WTC11 (cell line): ENCODE results near the gene HMGN4.

Source experiments
- ESRRA ChIP-seq: sonication (generic); formaldehyde crosslinking; IDR thresholded peaks from 2 replicates; pipeline ENCODE4 v1.8.1; 2022; ENCODE audit warnings: mild to moderate bottlenecking, missing genetic modification reagents, borderline replicate concordance
- KAT7 ChIP-seq: sonication (generic); formaldehyde crosslinking; IDR thresholded peaks from 2 replicates; pipeline ENCODE4 v1.8.1; 2023; ENCODE audit warnings: missing genetic modification reagents, mild to moderate bottlenecking, borderline replicate concordance
- MYBL2 ChIP-seq: sonication (generic); formaldehyde crosslinking; IDR thresholded peaks from 2 replicates; pipeline ENCODE4 v1.8.1; 2023; ENCODE audit warnings: mild to moderate bottlenecking, moderate library complexity, missing genetic modification reagents
- NR3C1 ChIP-seq: sonication (generic); formaldehyde crosslinking; conservative IDR thresholded peaks from 2 replicates; pipeline ENCODE4 v1.8.1; 2023; ENCODE audit warnings: low read depth, mild to moderate bottlenecking, missing genetic modification reagents
- TEAD4 ChIP-seq: sonication (generic); formaldehyde crosslinking; IDR thresholded peaks from 2 replicates; pipeline ENCODE4 v1.8.0; 2022; ENCODE audit warnings: mild to moderate bottlenecking, missing genetic modification reagents
- TF ChIP-seq, protein P1 (sequence below): sonication (generic); formaldehyde crosslinking; IDR thresholded peaks from 2 replicates; pipeline ENCODE4 v1.8.1; 2022; ENCODE audit warnings: mild to moderate bottlenecking, missing genetic modification reagents, moderate library complexity, borderline replicate concordance
- TF ChIP-seq, protein P2 (sequence below): sonication (generic); formaldehyde crosslinking; IDR thresholded peaks from 2 replicates; pipeline ENCODE4 v1.8.1; 2022; ENCODE audit warnings: mild to moderate bottlenecking, moderate library complexity, missing genetic modification reagents
- TF ChIP-seq, protein P3 (sequence below): fragments of 250-450 bp; sonication (Bioruptor Pico); IDR thresholded peaks from 2 replicates; pipeline ENCODE4 v1.9.0; 2021; ENCODE audit warnings: mild to moderate bottlenecking
- TF ChIP-seq, protein P4 (sequence below): fragments of 200-600 bp; IDR thresholded peaks from 2 replicates; pipeline ENCODE4 v1.8.0; 2022; ENCODE audit warnings: antibody characterized with exemption
- TF ChIP-seq, protein P5 (sequence below): sonication (generic); formaldehyde crosslinking; IDR thresholded peaks from 2 replicates; pipeline ENCODE4 v1.8.0; 2023; ENCODE audit warnings: missing genetic modification reagents
- TF ChIP-seq, protein P6 (sequence below): sonication (generic); formaldehyde crosslinking; IDR thresholded peaks from 2 replicates; pipeline ENCODE4 v1.8.1; 2023; ENCODE audit warnings: mild to moderate bottlenecking, missing genetic modification reagents
- TF ChIP-seq, protein P7 (sequence below): fragments of 250-450 bp; sonication (Bioruptor Pico); IDR thresholded peaks from 2 replicates; pipeline ENCODE4 v2.1.2; 2022; ENCODE audit warnings: mild to moderate bottlenecking, moderate library complexity
- TF ChIP-seq, protein P8 (sequence below): sonication (generic); formaldehyde crosslinking; IDR thresholded peaks from 2 replicates; pipeline ENCODE4 v1.8.1; 2022; ENCODE audit warnings: missing genetic modification reagents, borderline replicate concordance

DNA sequence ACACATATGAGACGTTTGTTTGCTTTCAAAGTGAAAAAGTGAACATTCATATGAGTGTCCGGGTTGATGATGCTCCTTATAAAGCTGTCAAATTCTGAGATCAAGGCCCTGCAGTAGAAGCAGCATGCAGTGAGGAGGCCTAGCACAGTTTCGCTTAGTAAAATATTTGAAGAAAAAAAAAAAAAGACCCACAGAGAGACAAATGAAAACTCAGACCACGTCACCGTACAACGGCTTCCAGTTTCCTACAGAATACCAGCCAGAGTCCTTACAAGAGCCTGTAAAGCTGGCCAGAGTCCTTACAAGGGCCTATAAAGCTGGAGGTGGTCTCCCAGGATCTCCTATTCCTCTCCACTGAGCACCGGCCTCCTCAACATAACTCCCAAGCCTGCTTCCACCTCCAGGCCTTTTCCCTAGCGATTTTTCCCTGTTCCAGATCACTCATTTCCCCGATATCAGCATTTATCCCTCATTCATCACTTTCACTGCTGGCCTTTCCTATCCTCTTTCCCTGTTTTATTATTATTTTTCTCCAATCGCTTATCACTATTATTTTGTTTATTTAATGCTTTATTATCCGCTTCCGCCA lies 1.5 kb upstream of the HMGN4 start:
- TF ChIP-seq, protein P1, sequence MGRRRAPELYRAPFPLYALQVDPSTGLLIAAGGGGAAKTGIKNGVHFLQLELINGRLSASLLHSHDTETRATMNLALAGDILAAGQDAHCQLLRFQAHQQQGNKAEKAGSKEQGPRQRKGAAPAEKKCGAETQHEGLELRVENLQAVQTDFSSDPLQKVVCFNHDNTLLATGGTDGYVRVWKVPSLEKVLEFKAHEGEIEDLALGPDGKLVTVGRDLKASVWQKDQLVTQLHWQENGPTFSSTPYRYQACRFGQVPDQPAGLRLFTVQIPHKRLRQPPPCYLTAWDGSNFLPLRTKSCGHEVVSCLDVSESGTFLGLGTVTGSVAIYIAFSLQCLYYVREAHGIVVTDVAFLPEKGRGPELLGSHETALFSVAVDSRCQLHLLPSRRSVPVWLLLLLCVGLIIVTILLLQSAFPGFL (CRISPR knock-in tag): no peak
- TF ChIP-seq, protein P2, sequence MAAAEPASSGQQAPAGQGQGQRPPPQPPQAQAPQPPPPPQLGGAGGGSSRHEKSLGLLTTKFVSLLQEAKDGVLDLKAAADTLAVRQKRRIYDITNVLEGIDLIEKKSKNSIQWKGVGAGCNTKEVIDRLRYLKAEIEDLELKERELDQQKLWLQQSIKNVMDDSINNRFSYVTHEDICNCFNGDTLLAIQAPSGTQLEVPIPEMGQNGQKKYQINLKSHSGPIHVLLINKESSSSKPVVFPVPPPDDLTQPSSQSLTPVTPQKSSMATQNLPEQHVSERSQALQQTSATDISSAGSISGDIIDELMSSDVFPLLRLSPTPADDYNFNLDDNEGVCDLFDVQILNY (CRISPR knock-in tag): no peak
- TF ChIP-seq, protein P3, sequence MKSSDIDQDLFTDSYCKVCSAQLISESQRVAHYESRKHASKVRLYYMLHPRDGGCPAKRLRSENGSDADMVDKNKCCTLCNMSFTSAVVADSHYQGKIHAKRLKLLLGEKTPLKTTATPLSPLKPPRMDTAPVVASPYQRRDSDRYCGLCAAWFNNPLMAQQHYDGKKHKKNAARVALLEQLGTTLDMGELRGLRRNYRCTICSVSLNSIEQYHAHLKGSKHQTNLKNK (CRISPR knock-in tag): no peak
- TF ChIP-seq, protein P4, sequence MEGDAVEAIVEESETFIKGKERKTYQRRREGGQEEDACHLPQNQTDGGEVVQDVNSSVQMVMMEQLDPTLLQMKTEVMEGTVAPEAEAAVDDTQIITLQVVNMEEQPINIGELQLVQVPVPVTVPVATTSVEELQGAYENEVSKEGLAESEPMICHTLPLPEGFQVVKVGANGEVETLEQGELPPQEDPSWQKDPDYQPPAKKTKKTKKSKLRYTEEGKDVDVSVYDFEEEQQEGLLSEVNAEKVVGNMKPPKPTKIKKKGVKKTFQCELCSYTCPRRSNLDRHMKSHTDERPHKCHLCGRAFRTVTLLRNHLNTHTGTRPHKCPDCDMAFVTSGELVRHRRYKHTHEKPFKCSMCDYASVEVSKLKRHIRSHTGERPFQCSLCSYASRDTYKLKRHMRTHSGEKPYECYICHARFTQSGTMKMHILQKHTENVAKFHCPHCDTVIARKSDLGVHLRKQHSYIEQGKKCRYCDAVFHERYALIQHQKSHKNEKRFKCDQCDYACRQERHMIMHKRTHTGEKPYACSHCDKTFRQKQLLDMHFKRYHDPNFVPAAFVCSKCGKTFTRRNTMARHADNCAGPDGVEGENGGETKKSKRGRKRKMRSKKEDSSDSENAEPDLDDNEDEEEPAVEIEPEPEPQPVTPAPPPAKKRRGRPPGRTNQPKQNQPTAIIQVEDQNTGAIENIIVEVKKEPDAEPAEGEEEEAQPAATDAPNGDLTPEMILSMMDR: no peak
- TF ChIP-seq TEAD4 (CRISPR knock-in tag) (no peak), KAT7 (CRISPR knock-in tag) (no peak), ESRRA (no peak), NR3C1 (CRISPR knock-in tag) (no peak), MYBL2 (CRISPR knock-in tag) (no peak)
- TF ChIP-seq, protein P5, sequence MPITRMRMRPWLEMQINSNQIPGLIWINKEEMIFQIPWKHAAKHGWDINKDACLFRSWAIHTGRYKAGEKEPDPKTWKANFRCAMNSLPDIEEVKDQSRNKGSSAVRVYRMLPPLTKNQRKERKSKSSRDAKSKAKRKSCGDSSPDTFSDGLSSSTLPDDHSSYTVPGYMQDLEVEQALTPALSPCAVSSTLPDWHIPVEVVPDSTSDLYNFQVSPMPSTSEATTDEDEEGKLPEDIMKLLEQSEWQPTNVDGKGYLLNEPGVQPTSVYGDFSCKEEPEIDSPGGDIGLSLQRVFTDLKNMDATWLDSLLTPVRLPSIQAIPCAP (CRISPR knock-in tag): no peak
- TF ChIP-seq, protein P6, sequence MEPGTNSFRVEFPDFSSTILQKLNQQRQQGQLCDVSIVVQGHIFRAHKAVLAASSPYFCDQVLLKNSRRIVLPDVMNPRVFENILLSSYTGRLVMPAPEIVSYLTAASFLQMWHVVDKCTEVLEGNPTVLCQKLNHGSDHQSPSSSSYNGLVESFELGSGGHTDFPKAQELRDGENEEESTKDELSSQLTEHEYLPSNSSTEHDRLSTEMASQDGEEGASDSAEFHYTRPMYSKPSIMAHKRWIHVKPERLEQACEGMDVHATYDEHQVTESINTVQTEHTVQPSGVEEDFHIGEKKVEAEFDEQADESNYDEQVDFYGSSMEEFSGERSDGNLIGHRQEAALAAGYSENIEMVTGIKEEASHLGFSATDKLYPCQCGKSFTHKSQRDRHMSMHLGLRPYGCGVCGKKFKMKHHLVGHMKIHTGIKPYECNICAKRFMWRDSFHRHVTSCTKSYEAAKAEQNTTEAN: no peak
- TF ChIP-seq, protein P7, sequence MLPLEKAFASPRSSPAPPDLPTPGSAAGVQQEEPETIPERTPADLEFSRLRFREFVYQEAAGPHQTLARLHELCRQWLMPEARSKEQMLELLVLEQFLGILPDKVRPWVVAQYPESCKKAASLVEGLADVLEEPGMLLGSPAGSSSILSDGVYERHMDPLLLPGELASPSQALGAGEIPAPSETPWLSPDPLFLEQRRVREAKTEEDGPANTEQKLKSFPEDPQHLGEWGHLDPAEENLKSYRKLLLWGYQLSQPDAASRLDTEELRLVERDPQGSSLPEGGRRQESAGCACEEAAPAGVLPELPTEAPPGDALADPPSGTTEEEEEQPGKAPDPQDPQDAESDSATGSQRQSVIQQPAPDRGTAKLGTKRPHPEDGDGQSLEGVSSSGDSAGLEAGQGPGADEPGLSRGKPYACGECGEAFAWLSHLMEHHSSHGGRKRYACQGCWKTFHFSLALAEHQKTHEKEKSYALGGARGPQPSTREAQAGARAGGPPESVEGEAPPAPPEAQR: no peak
- TF ChIP-seq, protein P8, sequence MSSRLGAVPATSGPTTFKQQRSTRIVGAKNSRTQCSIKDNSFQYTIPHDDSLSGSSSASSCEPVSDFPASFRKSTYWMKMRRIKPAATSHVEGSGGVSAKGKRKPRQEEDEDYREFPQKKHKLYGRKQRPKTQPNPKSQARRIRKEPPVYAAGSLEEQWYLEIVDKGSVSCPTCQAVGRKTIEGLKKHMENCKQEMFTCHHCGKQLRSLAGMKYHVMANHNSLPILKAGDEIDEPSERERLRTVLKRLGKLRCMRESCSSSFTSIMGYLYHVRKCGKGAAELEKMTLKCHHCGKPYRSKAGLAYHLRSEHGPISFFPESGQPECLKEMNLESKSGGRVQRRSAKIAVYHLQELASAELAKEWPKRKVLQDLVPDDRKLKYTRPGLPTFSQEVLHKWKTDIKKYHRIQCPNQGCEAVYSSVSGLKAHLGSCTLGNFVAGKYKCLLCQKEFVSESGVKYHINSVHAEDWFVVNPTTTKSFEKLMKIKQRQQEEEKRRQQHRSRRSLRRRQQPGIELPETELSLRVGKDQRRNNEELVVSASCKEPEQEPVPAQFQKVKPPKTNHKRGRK (CRISPR knock-in tag): no peak
